Tibial artery (tissue), 4 donors: ENCODE data around the gene LDLR.

Source experiments
- DNase-seq, 2 donors: peaks; one replicate each; pipeline ENCODE4 v3.0.0-alpha.2; 2019
- H3K27ac ChIP-seq, 2 donors: fragments of 200-600 bp; sonication (generic) in 1 of 2; 1 replicate in 1 of 2; 2 replicates in 1 of 2; pipeline ENCODE4 v1.5.1; 2018 to 2019; ENCODE audit warnings: mild to moderate bottlenecking in 1 of 2
- H3K27me3 ChIP-seq, 2 donors: fragments of 200-600 bp; sonication (generic) in 1 of 2; one replicate each; pipeline versions ENCODE4 v1.5.1 to v1.6.0; 2016 to 2019
- H3K36me3 ChIP-seq, 3 donors: fragments of 200-600 bp; sonication (generic) in 2 of 3; one replicate each; pipeline ENCODE4 v1.5.1; 2016 to 2019; ENCODE audit warnings: mild to moderate bottlenecking in 2 of 3
- H3K4me1 ChIP-seq, 4 donors: fragments of 200-600 bp; sonication (generic) in 2 of 4; 1 replicate in 3 of 4; 2 replicates in 1 of 4; pipeline ENCODE4 v1.5.1; 2016 to 2019
- H3K4me3 ChIP-seq, 2 donors: fragments of 200-600 bp; sonication (generic) in 1 of 2; 1 replicate in 1 of 2; 2 replicates in 1 of 2; pipeline ENCODE4 v1.5.1; 2018 to 2019; ENCODE audit warnings: mild to moderate bottlenecking in 2 of 2
- H3K9me3 ChIP-seq, 3 donors: fragments of 200-600 bp; sonication (generic) in 1 of 3; one replicate each; pipeline ENCODE4 v1.5.1; 2016 to 2019
- CTCF ChIP-seq, 2 experiments: fragments of 200-600 bp in 1 of 2; fragments of 450-650 bp in 1 of 2; IDR thresholded peaks; one replicate each; pipeline ENCODE4 v1.5.1; 2017 to 2019; ENCODE audit warnings: antibody characterized with exemption in 2 of 2, mild to moderate bottlenecking in 1 of 2, moderate library complexity in 1 of 2
- intact Hi-C: fragments of 100-400 bp; cut with DNase I; formaldehyde crosslinking; loops from one replicate; pipeline ENCODE4 v1.15.0; 2023; ENCODE audit warnings: low total_unique reads

Gene LDLR

DNA sequence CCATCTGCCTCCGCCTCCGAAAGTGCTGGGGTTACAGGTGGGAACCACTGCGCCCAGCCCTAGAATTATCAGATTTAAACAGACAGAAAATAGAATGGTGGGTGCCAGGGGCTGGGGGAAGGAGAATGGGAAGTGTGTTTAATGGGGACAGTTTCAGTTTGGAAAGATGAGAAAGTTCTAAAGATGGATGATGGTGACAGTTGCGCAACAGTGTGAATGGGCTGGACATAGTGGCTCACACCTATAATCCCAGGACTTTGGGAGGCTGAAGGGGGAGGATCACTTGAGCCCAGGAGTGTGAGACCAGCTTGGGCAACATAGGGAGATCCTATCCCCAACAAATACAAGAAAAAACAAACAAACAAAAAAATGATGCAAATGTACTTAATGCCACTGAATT lies 92.2 kb downstream of the LDLR start:
- Histone ChIP-seq H3K27me3 (no peaks in the 10 kb centered on the region), H3K9me3 (no peaks in the 10 kb centered on the region), H3K36me3 (peaks cover 42 to 62% (median 47%) of the 10 kb centered on the region in 3 donors), H3K27ac (peak overlapping the region; percentile 94 to 98), H3K4me1 (peaks cover 4 to 83% (median 56%) of the 10 kb centered on the region in 4 donors), H3K4me3 (no peak overlapping the region)
- TF ChIP-seq CTCF (IDR thresholded peaks at IDR 0.05): no peak
- no peak for DNase-seq
- intact Hi-C loops: no loop called here
